K562 (cell line): ENCODE results near the gene APOBEC3G. TPM values are rescaled to one million over a fixed set of nuclear protein-coding genes. Genes with fewer than 3 reads are reported as not detected.

Experiments
- ATAC-seq: fragments of 200-7000 bp; cut with Tn5 transposase; 3 replicates; pipeline ENCODE4 v1.9.1; 2020; ENCODE audit warnings: moderate library complexity
- BruUV-seq: library from RNA; stranded (reverse); fragments of 400-500 nt; replicated peaks from 2 replicates; lab custom pipeline; 2021; lab: Mats Ljungman, UMichigan
- CTCF ChIA-PET: fragments of 300-600 bp; formaldehyde crosslinking; extraction: SDS; loops from one replicate; lab custom pipeline; 2021; ENCODE audit warnings: low intra/inter-chr PET ratio; lab: Yijun Ruan, JAX
- POLR2A ChIA-PET: fragments of 300-600, 350-650 bp; sonication (Branson Sonifier 250); formaldehyde crosslinking; extraction: SDS; loops from one replicate; lab custom pipeline; 2021; ENCODE audit warnings: antibody characterized with exemption, inconsistent platforms; lab: Yijun Ruan, JAX
- DNase-seq, 4 experiments: peaks; one replicate each; pipeline versions ENCODE4 v3.0.0 to v3.0.0-alpha.2; 2011 to 2018; ENCODE audit warnings: low spot score in 3 of 4, mixed read lengths in 3 of 4; ENCODE audit errors: extremely low read depth in 1 of 4
- FAIRE-seq: peaks from 2 replicates; lab custom pipeline; 2011; peaks lifted over from hg19 to GRCh38; lab: Jason Lieb, UNC
- H2AFZ ChIP-seq: 2 replicates; pipeline ENCODE4 v1.6.0; 2011; ENCODE audit warnings: low read depth, low read length, control low read depth, inconsistent platforms
- H3K27ac ChIP-seq: fragments of 200-600 bp; 3 replicates; pipeline ENCODE4 v1.8.0; 2011; ENCODE audit warnings: low read depth, mild to moderate bottlenecking, control low read depth, inconsistent platforms, low read length, moderate library complexity, mixed read lengths; ENCODE audit errors: extremely low read depth
- H3K27me3 ChIP-seq, 2 experiments: fragments of 300-600 bp in 1 of 2; 2 replicates in 1 of 2; 3 replicates in 1 of 2; pipeline versions ENCODE4 v1.6.0 to v1.8.0; 2011; ENCODE audit warnings: inconsistent platforms in 2 of 2, low read length in 2 of 2, mild to moderate bottlenecking in 1 of 2, mixed read lengths in 1 of 2, moderate library complexity in 1 of 2; ENCODE audit not compliant: control insufficient read depth in 2 of 2, insufficient read depth in 2 of 2
- H3K36me3 ChIP-seq: fragments of 300-600 bp; 3 replicates; pipeline ENCODE4 v1.8.0; 2011; ENCODE audit warnings: mild to moderate bottlenecking, low read length, inconsistent platforms; ENCODE audit not compliant: control insufficient read depth, insufficient read depth
- H3K4me1 ChIP-seq, 2 experiments: fragments of 200-600 bp in 1 of 2; replicated peaks in 1 of 2; 2 replicates in 1 of 2; 3 replicates in 1 of 2; pipeline versions ENCODE4 v1.5.1 to v1.8.0; 2011; ENCODE audit warnings: inconsistent platforms in 2 of 2, low read length in 2 of 2, mild to moderate bottlenecking in 1 of 2, mixed read lengths in 1 of 2, moderate library complexity in 1 of 2; ENCODE audit not compliant: control insufficient read depth in 2 of 2, insufficient read depth in 2 of 2
- H3K4me2 ChIP-seq: 2 replicates; pipeline ENCODE4 v1.6.1; 2011; ENCODE audit warnings: low read length, control low read depth, inconsistent platforms, mixed read lengths; ENCODE audit not compliant: insufficient read depth
- H3K4me3 ChIP-seq: fragments of 200-600 bp; sonication (generic), shearing (Covaris generic); 2 replicates; pipeline ENCODE4 v1.5.1; 2016; ENCODE audit warnings: control low read depth, inconsistent platforms
- H3K79me2 ChIP-seq: fragments of 200-600 bp; 3 replicates; pipeline ENCODE4 v1.8.0; 2011; ENCODE audit warnings: low read length, inconsistent platforms; ENCODE audit not compliant: control insufficient read depth, insufficient read depth
- H3K9ac ChIP-seq, 2 experiments: 2 replicates each; pipeline versions ENCODE4 v1.6.0 to v1.6.1; 2011; ENCODE audit warnings: low read depth in 2 of 2, low read length in 2 of 2, control low read depth in 1 of 2, inconsistent platforms in 1 of 2, mild to moderate bottlenecking in 1 of 2, mixed read lengths in 1 of 2; ENCODE audit not compliant: insufficient read depth in 1 of 2
- H3K9me1 ChIP-seq: one replicate; pipeline ENCODE4 v1.6.0; 2011; ENCODE audit warnings: inconsistent platforms, mild to moderate bottlenecking, low read length, moderate library complexity; ENCODE audit not compliant: control insufficient read depth, insufficient read depth
- H3K9me3 ChIP-seq: replicated peaks from 2 replicates; pipeline ENCODE4 v1.5.1; 2011; ENCODE audit warnings: low read depth, low read length, inconsistent platforms; ENCODE audit not compliant: control insufficient read depth, insufficient read depth
- H4K20me1 ChIP-seq: replicated peaks from 2 replicates; pipeline ENCODE4 v1.6.1; 2011; ENCODE audit warnings: low read length, inconsistent platforms, mixed read lengths; ENCODE audit not compliant: control insufficient read depth, insufficient read depth
- CBFA2T2 ChIP-seq: fragments of 450-650 bp; conservative IDR thresholded peaks from 2 replicates; pipeline ENCODE4 v1.6.1; 2017; ENCODE audit warnings: mild to moderate bottlenecking
- HNRNPL ChIP-seq: fragments of 200-400 bp; formaldehyde crosslinking; IDR thresholded peaks from 2 replicates; pipeline ENCODE4 v1.6.1; 2017; ENCODE audit warnings: low read depth, mild to moderate bottlenecking, low read length
- JUNB ChIP-seq: fragments of 450-650 bp; formaldehyde crosslinking; conservative IDR thresholded peaks from 2 replicates; pipeline ENCODE4 v1.4.0; 2020; ENCODE audit warnings: mild to moderate bottlenecking
- PPARD ChIP-seq: fragments of 250-450 bp; sonication (Bioruptor Pico); IDR thresholded peaks from 2 replicates; pipeline ENCODE4 v1.8.0; 2022; ENCODE audit warnings: inconsistent platforms, mild to moderate bottlenecking, moderate library complexity
- RBM22 ChIP-seq: fragments of 200-400 bp; formaldehyde crosslinking; IDR thresholded peaks from 2 replicates; pipeline ENCODE4 v1.6.1; 2018; ENCODE audit warnings: low read length, low read depth; ENCODE audit not compliant: poor library complexity, severe bottlenecking
- SRSF3 ChIP-seq: fragments of 200-400 bp; formaldehyde crosslinking; IDR thresholded peaks from 2 replicates; pipeline ENCODE4 v1.6.1; 2016; ENCODE audit warnings: mild to moderate bottlenecking, low read length, moderate library complexity; ENCODE audit not compliant: insufficient read depth
- TAF7 ChIP-seq: fragments of 450-650 bp; IDR thresholded peaks from 2 replicates; pipeline ENCODE4 v1.6.1; 2016; ENCODE audit warnings: missing genetic modification characterization, missing compliant biosample characterization
- ZNF76 ChIP-seq: fragments of 250-450 bp; sonication (Bioruptor Pico); IDR thresholded peaks from 2 replicates; pipeline ENCODE4 v1.4.0; 2020; ENCODE audit warnings: mild to moderate bottlenecking, moderate library complexity, borderline replicate concordance
- WGBS: fragments of 100-300 bp; shearing (Covaris generic); methylation state at CpG from one replicate; pipeline ENCODE4 v1.1.6; 2016; ENCODE audit warnings: low coverage, mixed read lengths; ENCODE audit not compliant: insufficient coverage; ENCODE audit errors: missing lambda C conversion rate; 5-methylcytosine and 5-hydroxymethylcytosine counted together
- in situ Hi-C: fragments of 300-500 bp; cut with MboI; formaldehyde crosslinking; loops from 4 replicates; pipeline ENCODE4 v1.15.0; 2018; ENCODE audit warnings: inconsistent platforms, mixed read lengths
- intact Hi-C: fragments of 100-400 bp; cut with micrococcal nuclease; formaldehyde crosslinking; loops from 2 replicates; pipeline ENCODE4 v1.14.2; 2022
- polyA plus RNA-seq, 8 experiments: library from polyadenylated mRNA; depleted of rRNA in 4 of 8; stranded (reverse) in 5 of 8; unstranded in 3 of 8; fragments of >200 nt; fragmentation: Nextera tagmentation in 2 of 8; fragmentation: Illumina TruSeq in 1 of 8; extraction: Ambion mirVana in 2 of 8; extraction: Trizol in 1 of 8; gene quantifications; 2 replicates each; pipeline versions ENCODE4 v1.2.1 to v1.2.3, GENCODE V29; 2011 to 2014; ENCODE audit warnings: inconsistent platforms in 1 of 8, missing spikeins in 1 of 8
- total RNA-seq, 7 experiments: library from RNA; depleted of rRNA in 6 of 7; stranded (reverse); fragments of >200 nt in 6 of 7; fragmentation: Illumina TruSeq in 2 of 7; extraction: Trizol in 2 of 7; gene quantifications; 2 replicates each; pipeline versions ENCODE4 v1.2.1 to v1.2.3, GENCODE V29; 2011 to 2021; ENCODE audit warnings: low replicate concordance in 1 of 7
- TF ChIP-seq, protein P1 (sequence below): fragments of 450-650 bp; IDR thresholded peaks from 2 replicates; pipeline ENCODE4 v1.6.1; 2016; ENCODE audit warnings: mild to moderate bottlenecking, moderate library complexity
- TF ChIP-seq, protein P2 (sequence below), 2 experiments: fragments of 200-800 bp in 1 of 2; sonication (Bioruptor generic) in 1 of 2; sonication (generic) in 1 of 2; formaldehyde crosslinking in 1 of 2; IDR thresholded peaks in 1 of 2; conservative IDR thresholded peaks in 1 of 2; 2 replicates each; pipeline versions ENCODE4 v1.5.0 to v1.6.1; 2016 to 2020; ENCODE audit warnings: missing compliant biosample characterization in 1 of 2, missing genetic modification characterization in 1 of 2, missing genetic modification reagents in 1 of 2

Gene APOBEC3G
- total and polyA plus RNA-seq, 9 of the 15 experiments (the other 6 are each of a cell fraction or from before 2014, with no cell fraction given): 5.2 to 20.8 (median 11.4) TPM

DNA sequence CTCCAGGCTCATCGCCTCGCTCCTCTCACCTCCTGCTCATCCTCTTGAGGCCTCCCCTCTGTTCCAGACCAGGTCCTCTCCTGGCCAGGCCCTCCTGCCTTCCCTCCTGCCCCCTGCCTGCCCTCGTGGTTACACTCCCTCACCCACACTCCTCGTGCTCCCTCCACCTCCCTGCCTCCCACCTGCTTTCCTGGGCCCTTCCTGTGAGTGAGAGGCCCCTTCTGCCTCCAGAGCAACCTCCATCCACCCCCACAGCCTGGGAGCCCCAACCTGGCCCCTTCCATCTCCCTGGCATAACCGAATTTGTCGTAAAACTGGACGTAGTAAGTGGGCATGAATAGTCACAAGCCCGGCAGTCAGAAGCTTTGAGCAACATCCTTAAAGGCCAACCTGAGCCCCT, 4.5 kb downstream of the APOBEC3G start:
- Histone ChIP-seq H3K4me2 (no peak overlapping the region), H3K27me3 (no peaks in the 10 kb centered on the region), H2AFZ (no peak overlapping the region), H3K79me2 (peaks cover 4% of the 10 kb centered on the region; the same call in 2 of the 3 replicates), H3K4me1 (peaks cover 0 to 21% of the 10 kb centered on the region in 2 experiments; a peak in 3 of 5 replicates), H3K4me3 (no peak overlapping the region), H3K36me3 (no peaks in the 10 kb centered on the region; the same call in 2 of the 3 replicates), H3K9me3 (no peaks in the 10 kb centered on the region), H3K27ac (no peak overlapping the region), H3K9me1 (no peaks in the 10 kb centered on the region), H3K9ac (no peak overlapping the region), H4K20me1 (no peaks in the 10 kb centered on the region)
- no peak for ATAC-seq
- intact Hi-C loops: no loop called here
- POLR2A ChIA-PET: interaction anchor here (0.7 kb wide), 1 partner anchor 627 kb away, joined by 3 read pairs; no protein-coding TSS in a partner anchor
- no TSS peak for BruUV-seq
- in situ Hi-C loops: no loop called here
- WGBS: 89% methylated on average over 5 of the region's 8 CpGs
- no peak for FAIRE-seq
- no peak for DNase-seq
- CTCF ChIA-PET: no interaction called here
- no peak for TF ChIP-seq RBM22
- TF ChIP-seq SRSF3: no peak
- TF ChIP-seq, protein P1, sequence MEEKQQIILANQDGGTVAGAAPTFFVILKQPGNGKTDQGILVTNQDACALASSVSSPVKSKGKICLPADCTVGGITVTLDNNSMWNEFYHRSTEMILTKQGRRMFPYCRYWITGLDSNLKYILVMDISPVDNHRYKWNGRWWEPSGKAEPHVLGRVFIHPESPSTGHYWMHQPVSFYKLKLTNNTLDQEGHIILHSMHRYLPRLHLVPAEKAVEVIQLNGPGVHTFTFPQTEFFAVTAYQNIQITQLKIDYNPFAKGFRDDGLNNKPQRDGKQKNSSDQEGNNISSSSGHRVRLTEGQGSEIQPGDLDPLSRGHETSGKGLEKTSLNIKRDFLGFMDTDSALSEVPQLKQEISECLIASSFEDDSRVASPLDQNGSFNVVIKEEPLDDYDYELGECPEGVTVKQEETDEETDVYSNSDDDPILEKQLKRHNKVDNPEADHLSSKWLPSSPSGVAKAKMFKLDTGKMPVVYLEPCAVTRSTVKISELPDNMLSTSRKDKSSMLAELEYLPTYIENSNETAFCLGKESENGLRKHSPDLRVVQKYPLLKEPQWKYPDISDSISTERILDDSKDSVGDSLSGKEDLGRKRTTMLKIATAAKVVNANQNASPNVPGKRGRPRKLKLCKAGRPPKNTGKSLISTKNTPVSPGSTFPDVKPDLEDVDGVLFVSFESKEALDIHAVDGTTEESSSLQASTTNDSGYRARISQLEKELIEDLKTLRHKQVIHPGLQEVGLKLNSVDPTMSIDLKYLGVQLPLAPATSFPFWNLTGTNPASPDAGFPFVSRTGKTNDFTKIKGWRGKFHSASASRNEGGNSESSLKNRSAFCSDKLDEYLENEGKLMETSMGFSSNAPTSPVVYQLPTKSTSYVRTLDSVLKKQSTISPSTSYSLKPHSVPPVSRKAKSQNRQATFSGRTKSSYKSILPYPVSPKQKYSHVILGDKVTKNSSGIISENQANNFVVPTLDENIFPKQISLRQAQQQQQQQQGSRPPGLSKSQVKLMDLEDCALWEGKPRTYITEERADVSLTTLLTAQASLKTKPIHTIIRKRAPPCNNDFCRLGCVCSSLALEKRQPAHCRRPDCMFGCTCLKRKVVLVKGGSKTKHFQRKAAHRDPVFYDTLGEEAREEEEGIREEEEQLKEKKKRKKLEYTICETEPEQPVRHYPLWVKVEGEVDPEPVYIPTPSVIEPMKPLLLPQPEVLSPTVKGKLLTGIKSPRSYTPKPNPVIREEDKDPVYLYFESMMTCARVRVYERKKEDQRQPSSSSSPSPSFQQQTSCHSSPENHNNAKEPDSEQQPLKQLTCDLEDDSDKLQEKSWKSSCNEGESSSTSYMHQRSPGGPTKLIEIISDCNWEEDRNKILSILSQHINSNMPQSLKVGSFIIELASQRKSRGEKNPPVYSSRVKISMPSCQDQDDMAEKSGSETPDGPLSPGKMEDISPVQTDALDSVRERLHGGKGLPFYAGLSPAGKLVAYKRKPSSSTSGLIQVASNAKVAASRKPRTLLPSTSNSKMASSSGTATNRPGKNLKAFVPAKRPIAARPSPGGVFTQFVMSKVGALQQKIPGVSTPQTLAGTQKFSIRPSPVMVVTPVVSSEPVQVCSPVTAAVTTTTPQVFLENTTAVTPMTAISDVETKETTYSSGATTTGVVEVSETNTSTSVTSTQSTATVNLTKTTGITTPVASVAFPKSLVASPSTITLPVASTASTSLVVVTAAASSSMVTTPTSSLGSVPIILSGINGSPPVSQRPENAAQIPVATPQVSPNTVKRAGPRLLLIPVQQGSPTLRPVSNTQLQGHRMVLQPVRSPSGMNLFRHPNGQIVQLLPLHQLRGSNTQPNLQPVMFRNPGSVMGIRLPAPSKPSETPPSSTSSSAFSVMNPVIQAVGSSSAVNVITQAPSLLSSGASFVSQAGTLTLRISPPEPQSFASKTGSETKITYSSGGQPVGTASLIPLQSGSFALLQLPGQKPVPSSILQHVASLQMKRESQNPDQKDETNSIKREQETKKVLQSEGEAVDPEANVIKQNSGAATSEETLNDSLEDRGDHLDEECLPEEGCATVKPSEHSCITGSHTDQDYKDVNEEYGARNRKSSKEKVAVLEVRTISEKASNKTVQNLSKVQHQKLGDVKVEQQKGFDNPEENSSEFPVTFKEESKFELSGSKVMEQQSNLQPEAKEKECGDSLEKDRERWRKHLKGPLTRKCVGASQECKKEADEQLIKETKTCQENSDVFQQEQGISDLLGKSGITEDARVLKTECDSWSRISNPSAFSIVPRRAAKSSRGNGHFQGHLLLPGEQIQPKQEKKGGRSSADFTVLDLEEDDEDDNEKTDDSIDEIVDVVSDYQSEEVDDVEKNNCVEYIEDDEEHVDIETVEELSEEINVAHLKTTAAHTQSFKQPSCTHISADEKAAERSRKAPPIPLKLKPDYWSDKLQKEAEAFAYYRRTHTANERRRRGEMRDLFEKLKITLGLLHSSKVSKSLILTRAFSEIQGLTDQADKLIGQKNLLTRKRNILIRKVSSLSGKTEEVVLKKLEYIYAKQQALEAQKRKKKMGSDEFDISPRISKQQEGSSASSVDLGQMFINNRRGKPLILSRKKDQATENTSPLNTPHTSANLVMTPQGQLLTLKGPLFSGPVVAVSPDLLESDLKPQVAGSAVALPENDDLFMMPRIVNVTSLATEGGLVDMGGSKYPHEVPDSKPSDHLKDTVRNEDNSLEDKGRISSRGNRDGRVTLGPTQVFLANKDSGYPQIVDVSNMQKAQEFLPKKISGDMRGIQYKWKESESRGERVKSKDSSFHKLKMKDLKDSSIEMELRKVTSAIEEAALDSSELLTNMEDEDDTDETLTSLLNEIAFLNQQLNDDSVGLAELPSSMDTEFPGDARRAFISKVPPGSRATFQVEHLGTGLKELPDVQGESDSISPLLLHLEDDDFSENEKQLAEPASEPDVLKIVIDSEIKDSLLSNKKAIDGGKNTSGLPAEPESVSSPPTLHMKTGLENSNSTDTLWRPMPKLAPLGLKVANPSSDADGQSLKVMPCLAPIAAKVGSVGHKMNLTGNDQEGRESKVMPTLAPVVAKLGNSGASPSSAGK: no peak
- no peak for TF ChIP-seq JUNB
- TF ChIP-seq, protein P2, sequence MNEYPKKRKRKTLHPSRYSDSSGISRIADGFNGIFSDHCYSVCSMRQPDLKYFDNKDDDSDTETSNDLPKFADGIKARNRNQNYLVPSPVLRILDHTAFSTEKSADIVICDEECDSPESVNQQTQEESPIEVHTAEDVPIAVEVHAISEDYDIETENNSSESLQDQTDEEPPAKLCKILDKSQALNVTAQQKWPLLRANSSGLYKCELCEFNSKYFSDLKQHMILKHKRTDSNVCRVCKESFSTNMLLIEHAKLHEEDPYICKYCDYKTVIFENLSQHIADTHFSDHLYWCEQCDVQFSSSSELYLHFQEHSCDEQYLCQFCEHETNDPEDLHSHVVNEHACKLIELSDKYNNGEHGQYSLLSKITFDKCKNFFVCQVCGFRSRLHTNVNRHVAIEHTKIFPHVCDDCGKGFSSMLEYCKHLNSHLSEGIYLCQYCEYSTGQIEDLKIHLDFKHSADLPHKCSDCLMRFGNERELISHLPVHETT (CRISPR knock-in tag; conservative IDR thresholded peaks at IDR 0.05 in 1 of 2, IDR thresholded peaks at IDR 0.05 in 1 of 2): no peak
- TF ChIP-seq PPARD (CRISPR knock-in tag): no peak
- TF ChIP-seq HNRNPL: no peak
- no peak for TF ChIP-seq TAF7 (tag)
- TF ChIP-seq CBFA2T2: no peak
- TF ChIP-seq ZNF76 (CRISPR knock-in tag): no peak
